Right lobe of liver (tissue), 6 donors: ENCODE measurements around the gene SYNGR1. TPM values are rescaled to one million over a fixed set of nuclear protein-coding genes. Genes with fewer than 3 reads are reported as not detected.
"Not testable (repeated sequence)": the region's sequence is repeated elsewhere in the genome, so short reads cannot be mapped to it uniquely, and the experiment has no call there.

Experiments
- ATAC-seq, 4 donors: fragments of 200-7000 bp; cut with Tn5 transposase; one replicate each; pipeline ENCODE4 v1.9.1; 2020; ENCODE audit warnings: mild to moderate bottlenecking in 4 of 4, moderate library complexity in 4 of 4
- DNase-seq, 3 donors: peaks; one replicate each; pipeline ENCODE4 v3.0.0-alpha.2; 2020
- H3K27ac ChIP-seq, 3 donors: fragments of 200-600 bp; one replicate each; pipeline ENCODE4 v1.8.0; 2022
- H3K27me3 ChIP-seq, 2 donors: fragments of 200-600 bp; one replicate each; pipeline ENCODE4 v1.8.0; 2022
- H3K36me3 ChIP-seq, 4 donors: fragments of 200-600 bp; sonication (generic) in 1 of 4; one replicate each; pipeline versions ENCODE4 v1.5.1 to v1.8.0; 2017 to 2022; ENCODE audit warnings: control low read depth in 1 of 4
- H3K4me1 ChIP-seq, 4 donors: fragments of 200-600 bp; sonication (generic) in 1 of 4; one replicate each; pipeline versions ENCODE4 v1.5.1 to v1.8.0; 2017 to 2022; ENCODE audit warnings: control low read depth in 1 of 4
- H3K4me3 ChIP-seq, 3 donors: fragments of 200-600 bp; one replicate each; pipeline ENCODE4 v1.8.0; 2022
- H3K9me3 ChIP-seq, 4 donors: fragments of 200-600 bp; sonication (generic) in 1 of 4; one replicate each; pipeline versions ENCODE4 v1.5.1 to v1.8.0; 2017 to 2022; ENCODE audit warnings: control low read depth in 1 of 4
- POLR2A ChIP-seq: fragments of 450-650 bp; IDR thresholded peaks from one replicate; pipeline ENCODE4 v1.6.1; 2017; ENCODE audit warnings: antibody characterized with exemption, mild to moderate bottlenecking
- WGBS: methylation state at CpG from one replicate; pipeline ENCODE4 v1.1.6; 2018; ENCODE audit warnings: low coverage, low lambda C conversion rate; ENCODE audit not compliant: insufficient coverage; ENCODE audit errors: missing lambda C conversion rate; 5-methylcytosine and 5-hydroxymethylcytosine counted together
- intact Hi-C, 2 donors: fragments of 100-400 bp; cut with DNase I; formaldehyde crosslinking; loops; one replicate each; pipeline versions ENCODE4 v1.11.2 to v1.14.1; 2022
- total RNA-seq, 6 experiments: library from RNA; depleted of rRNA in 2 of 6; stranded (reverse); fragments of >200 nt in 2 of 6; fragmentation: NEBNext Ultra II Directional in 3 of 6; extraction: Animal tissue kit (Norgen Biotek cat#: 25700) in 3 of 6; gene quantifications; one replicate each; pipeline versions ENCODE4 v1.1.0 to v1.2.4, GENCODE V29; 2016 to 2023
- TF ChIP-seq, protein P1 (sequence below), 4 donors: fragments of 200-600 bp in 3 of 4; fragments of 450-650 bp in 1 of 4; IDR thresholded peaks; one replicate each; pipeline versions ENCODE4 v1.5.1 to v1.8.0; 2016 to 2022; ENCODE audit warnings: antibody characterized with exemption in 4 of 4, mild to moderate bottlenecking in 2 of 4
- donor health status: DM: no; HTN: yes; CAD: no.
- donor health status: DM: no; HTN: no; CAD: no.
- donor health status: DM: no; HTN: no; CAD: no.
- donor health status: DM: no; HTN: yes; CAD: no.
- donor health status: DM: no; HTN: yes; CAD: no.

Gene SYNGR1
- total RNA-seq, 6 experiments from 2014 or later = 0.74 to 3.2 (median 2.2) TPM

DNA sequence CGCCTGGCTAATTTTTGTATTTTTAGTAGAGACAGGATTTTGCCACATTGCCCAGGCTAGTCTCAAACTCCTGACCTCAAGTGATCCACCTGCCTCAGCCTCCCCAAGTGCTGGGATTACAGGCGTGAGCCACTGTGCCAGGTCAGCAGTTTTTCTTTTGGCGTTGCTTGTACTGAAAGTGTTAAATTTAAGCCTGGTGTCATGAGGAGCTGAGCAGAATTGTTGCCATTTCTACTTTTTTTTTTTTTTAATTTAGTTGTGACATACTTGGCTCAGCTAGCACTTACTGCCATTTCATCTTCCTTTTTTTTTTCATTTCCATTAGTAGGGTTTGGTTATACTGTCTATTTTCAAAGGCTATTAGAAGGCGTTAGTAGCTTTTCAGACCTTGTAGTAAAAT is 60.5 kb downstream of the SYNGR1 start:
- Histone ChIP-seq H3K27me3 (no peaks in the 10 kb centered on the region), H3K36me3 (no peaks in the 10 kb centered on the region), H3K27ac (no peak overlapping the region), H3K4me3 (no peak overlapping the region), H3K4me1 (peaks cover 0 to 19% (median 7%) of the 10 kb centered on the region in 4 donors), H3K9me3 (no peaks in the 10 kb centered on the region)
- no peak for DNase-seq
- ATAC-seq = no peak
- 80% methylated on average over 4 of the region's 4 CpGs for WGBS
- TF ChIP-seq, protein P1, sequence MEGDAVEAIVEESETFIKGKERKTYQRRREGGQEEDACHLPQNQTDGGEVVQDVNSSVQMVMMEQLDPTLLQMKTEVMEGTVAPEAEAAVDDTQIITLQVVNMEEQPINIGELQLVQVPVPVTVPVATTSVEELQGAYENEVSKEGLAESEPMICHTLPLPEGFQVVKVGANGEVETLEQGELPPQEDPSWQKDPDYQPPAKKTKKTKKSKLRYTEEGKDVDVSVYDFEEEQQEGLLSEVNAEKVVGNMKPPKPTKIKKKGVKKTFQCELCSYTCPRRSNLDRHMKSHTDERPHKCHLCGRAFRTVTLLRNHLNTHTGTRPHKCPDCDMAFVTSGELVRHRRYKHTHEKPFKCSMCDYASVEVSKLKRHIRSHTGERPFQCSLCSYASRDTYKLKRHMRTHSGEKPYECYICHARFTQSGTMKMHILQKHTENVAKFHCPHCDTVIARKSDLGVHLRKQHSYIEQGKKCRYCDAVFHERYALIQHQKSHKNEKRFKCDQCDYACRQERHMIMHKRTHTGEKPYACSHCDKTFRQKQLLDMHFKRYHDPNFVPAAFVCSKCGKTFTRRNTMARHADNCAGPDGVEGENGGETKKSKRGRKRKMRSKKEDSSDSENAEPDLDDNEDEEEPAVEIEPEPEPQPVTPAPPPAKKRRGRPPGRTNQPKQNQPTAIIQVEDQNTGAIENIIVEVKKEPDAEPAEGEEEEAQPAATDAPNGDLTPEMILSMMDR (IDR thresholded peaks at IDR 0.05) = no peak
- TF ChIP-seq POLR2A = no peak
- intact Hi-C loops = no loop called here

DNA sequence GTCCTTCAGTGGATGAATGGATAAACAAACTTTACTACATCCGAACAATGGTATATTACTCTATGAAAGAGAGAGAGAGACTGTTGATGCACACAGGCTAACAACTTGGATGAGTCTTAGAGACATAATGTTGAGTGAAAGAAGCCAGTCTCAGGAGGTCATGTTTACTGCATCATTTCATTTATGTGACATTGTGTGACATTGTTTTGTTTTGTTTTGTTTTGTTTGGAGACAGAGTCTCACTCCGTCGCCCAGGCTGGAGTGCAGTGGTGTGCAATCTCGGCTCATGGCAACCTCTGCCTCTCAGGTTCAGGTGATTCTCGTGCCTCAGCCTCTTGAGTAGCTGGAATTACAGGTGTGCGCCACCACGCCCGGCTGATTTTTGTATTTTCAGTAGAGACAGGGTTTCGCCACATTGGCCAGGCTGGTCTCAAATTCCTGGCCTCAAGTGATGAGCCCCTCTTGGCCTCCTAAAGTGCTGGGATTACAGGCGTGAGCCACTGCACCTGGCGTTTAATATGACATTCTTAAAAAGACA is 62.1 kb downstream of the SYNGR1 start:
- H3K9me3 ChIP-seq, H3K27ac ChIP-seq, ATAC-seq, H3K36me3 ChIP-seq, H3K4me3 ChIP-seq, intact Hi-C loops, H3K27me3 ChIP-seq: not testable (repeated sequence)
- 87% methylated on average over 9 of the region's 11 CpGs for WGBS
- H3K4me1 ChIP-seq = peaks cover 0 to 24% (median 7%) of the 10 kb centered on the region in 4 donors
- DNase-seq = peak in 1 of 3 donors; percentile 10

DNA sequence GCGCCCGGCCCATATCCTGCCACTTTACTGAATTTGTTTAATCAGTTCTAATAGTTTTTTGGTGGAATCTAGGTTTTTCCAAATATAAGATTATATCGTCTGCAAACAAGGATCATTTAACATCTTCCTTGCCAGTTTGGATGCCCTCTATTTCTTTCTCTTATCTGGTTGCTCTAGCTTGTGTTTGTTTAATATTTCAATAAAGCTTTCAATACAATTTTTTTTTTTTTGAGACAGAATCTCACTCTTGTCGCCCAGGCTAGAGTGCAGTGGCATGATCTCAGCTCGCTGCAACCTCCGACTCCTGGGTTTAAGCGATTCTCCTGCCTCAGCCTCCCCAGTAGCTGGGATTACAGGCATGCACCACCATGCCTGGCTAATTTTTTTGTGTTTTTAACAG is 63.4 kb downstream of the SYNGR1 start:
- DNase-seq = not testable (repeated sequence)
- peaks cover 0 to 19% (median 7%) of the 10 kb centered on the region in 4 donors for H3K4me1 ChIP-seq

DNA sequence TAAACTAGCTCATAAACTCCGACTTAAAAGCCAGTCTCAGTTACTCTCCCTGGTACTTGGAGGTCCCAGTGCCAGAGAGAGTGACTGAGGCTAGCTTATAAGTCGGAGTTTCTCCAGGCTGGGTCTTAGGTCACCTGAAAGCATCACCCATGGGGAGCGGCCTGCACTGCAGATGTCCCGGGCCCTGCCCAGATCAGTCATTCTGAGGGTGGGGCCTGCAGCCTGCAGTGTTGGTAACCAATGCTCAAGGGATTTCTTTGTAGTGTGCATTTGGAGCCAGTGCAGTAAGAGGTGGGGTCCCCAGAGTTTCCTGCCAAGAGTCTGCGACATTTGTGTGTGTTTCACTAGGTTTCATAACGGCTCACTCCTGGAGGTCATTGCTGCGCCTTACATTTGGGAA is 64.6 kb downstream of the SYNGR1 start:
- DNase-seq (peak in 1 of 3 donors; percentile 45), ATAC-seq (no peak)
- no peak overlapping the region for H3K4me3 ChIP-seq
- no peak for TF ChIP-seq POLR2A
- TF ChIP-seq, protein P1 (IDR thresholded peaks at IDR 0.05) = no peak
- peaks cover 0 to 30% (median 6%) of the 10 kb centered on the region in 4 donors for H3K36me3 ChIP-seq
- no peak overlapping the region for H3K27ac ChIP-seq
- peaks cover 0 to 19% (median 7%) of the 10 kb centered on the region in 4 donors for H3K4me1 ChIP-seq
- intact Hi-C loops = no loop called here
- 86% methylated on average over 4 of the region's 7 CpGs for WGBS
- no peaks in the 10 kb centered on the region for H3K9me3 ChIP-seq
- H3K27me3 ChIP-seq = no peaks in the 10 kb centered on the region

More for the DNA sequence above, 63.4 kb downstream of the SYNGR1 start:
- ATAC-seq, H3K4me3 ChIP-seq, H3K27me3 ChIP-seq, H3K27ac ChIP-seq, intact Hi-C loops, H3K9me3 ChIP-seq: not testable (repeated sequence)
- peaks cover 0 to 20% (median under 1%) of the 10 kb centered on the region in 4 donors for H3K36me3 ChIP-seq
- 89% methylated on average over 7 of the region's 7 CpGs for WGBS

DNA sequence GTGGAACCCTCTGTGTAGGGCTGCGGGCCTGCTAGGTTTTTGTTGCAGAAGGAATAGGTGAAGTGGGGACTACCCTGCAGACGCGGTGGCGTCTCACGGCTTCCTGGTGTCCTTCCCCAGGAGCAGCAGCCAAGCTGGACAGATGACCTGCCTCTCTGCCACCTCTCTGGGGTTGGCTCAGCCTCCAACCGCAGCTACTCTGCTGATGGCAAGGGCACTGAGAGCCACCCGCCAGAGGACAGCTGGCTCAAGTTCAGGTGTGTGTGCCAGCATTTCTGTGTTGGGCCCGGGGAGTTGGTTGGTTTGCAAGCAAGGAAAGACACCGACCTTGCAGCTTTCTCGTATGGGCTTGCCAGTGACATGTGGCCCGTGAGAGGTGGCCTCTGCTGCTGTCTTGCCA is 65.1 kb downstream of the SYNGR1 start:
- peak; percentile 84 to 95 (median 86) for ATAC-seq
- H3K36me3 ChIP-seq = peaks cover 0 to 35% (median 8%) of the 10 kb centered on the region in 4 donors
- no peak overlapping the region for H3K4me3 ChIP-seq
- no peaks in the 10 kb centered on the region for H3K9me3 ChIP-seq
- H3K27ac ChIP-seq = no peak overlapping the region
- no peaks in the 10 kb centered on the region for H3K27me3 ChIP-seq
- no peak for TF ChIP-seq POLR2A
- TF ChIP-seq, protein P1 (IDR thresholded peaks at IDR 0.05) = no peak
- intact Hi-C loops = no loop called here
- H3K4me1 ChIP-seq = peaks cover 0 to 19% (median 7%) of the 10 kb centered on the region in 4 donors
- 42% methylated on average over 8 of the region's 11 CpGs for WGBS
- peak; percentile 61 to 83 (median 82) for DNase-seq
